Measurements from ENCODE around the gene IQUB.

- TF ChIP-seq CTCF (IDR thresholded peaks at IDR 0.05) (no peak), EZH2 (IDR thresholded peaks at IDR 0.05; ENCODE audit: borderline replicate concordance, insufficient read depth, low read depth, low read length, poor library complexity, severe bottlenecking) (no peak)
Measured at GRCh38 chr7:123480107-123480506, 54.3 kb downstream of the IQUB start.

All from B cell (primary cell).